NT2/D1 (cell line): Measurements from ENCODE around the gene DSCAM.

ENCODE experiments used
- YY1 ChIP-seq: IDR thresholded peaks from 2 replicates; pipeline ENCODE4 v1.6.1; 2011; ENCODE audit not compliant: insufficient read length, insufficient read depth
- ZNF274 ChIP-seq: IDR thresholded peaks from 2 replicates; pipeline ENCODE4 v1.6.1; 2011; ENCODE audit warnings: mild to moderate bottlenecking, low read depth, low read length

DNA sequence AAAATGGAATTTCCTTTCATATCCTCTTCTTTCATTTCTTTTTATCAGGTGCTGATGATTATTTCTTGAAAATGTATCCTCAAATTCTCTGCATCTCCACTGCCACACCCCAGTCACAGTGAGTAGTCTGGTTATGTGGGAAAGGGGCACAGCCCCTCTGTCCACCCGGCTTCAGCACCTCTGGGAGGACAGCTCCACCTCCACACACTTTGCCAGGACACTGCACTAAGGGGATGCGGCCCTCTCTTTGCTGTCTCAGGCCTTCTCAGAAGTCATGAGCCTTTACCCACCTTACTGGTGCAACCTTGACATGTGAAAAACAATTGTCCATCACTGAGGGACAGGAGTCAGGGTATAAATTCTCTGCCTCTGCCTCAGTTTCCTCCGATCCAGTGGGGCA is 546.7 kb downstream of the DSCAM start:
- TF ChIP-seq YY1 (no peak), ZNF274 (no peak)
